HG02623 (cell line): ENCODE data around the gene GXYLT2.

ENCODE experiments used
- ATAC-seq: cut with Tn5 transposase; IDR thresholded peaks from one replicate; pipeline ENCODE4 v1.9.1; 2021; ENCODE audit warnings: moderate library complexity; ENCODE audit not compliant: unreplicated experiment

Gene GXYLT2

GRCh38 chr3:73007992-73008712, 120.3 kb downstream of the GXYLT2 start:
- ATAC-seq, result no peak

GRCh38 chr3:73009008-73009407, 121.2 kb downstream of the GXYLT2 start:
- ATAC-seq, result no peak

- ATAC-seq, result no peak
These were observed 121.9 kb downstream of the GXYLT2 start for GRCh38 chr3:73009750-73010149.

- ATAC-seq, result no peak
These were observed 122.3 kb downstream of the GXYLT2 start for GRCh38 chr3:73010158-73010557.

- no peak for ATAC-seq
These were observed 130.5 kb downstream of the GXYLT2 start for GRCh38 chr3:73018298-73018697.

- ATAC-seq, result no peak
These were observed 131.1 kb downstream of the GXYLT2 start for GRCh38 chr3:73018790-73019441.

GRCh38 chr3:73021301-73021835, 133.5 kb downstream of the GXYLT2 start:
- no peak for ATAC-seq

- no peak for ATAC-seq
These were observed 137.0 kb downstream of the GXYLT2 start for GRCh38 chr3:73024836-73025235.

- ATAC-seq, result no peak
These were observed 138.4 kb downstream of the GXYLT2 start for GRCh38 chr3:73026111-73026759.
